Neural cell (in vitro differentiated cells): ENCODE measurements around the gene AREG.

Source experiments
- CTCF ChIP-seq: fragments of 450-650 bp; IDR thresholded peaks from 2 replicates; pipeline ENCODE4 v1.5.1; 2014; ENCODE audit warnings: antibody characterized with exemption, mild to moderate bottlenecking, moderate library complexity; ENCODE audit not compliant: poor library complexity, severe bottlenecking
- EP300 ChIP-seq: fragments of 450-650 bp; conservative IDR thresholded peaks from 2 replicates; pipeline ENCODE4 v1.6.1; 2014; ENCODE audit warnings: antibody characterized with exemption, mild to moderate bottlenecking, moderate library complexity; ENCODE audit not compliant: poor library complexity, severe bottlenecking
- EZH2 ChIP-seq: fragments of 200-600, 300-800 bp; shearing (Covaris generic), sonication (generic); IDR thresholded peaks from 2 replicates; pipeline ENCODE4 v1.6.1; 2014; ENCODE audit warnings: antibody characterized with exemption, low read length, borderline replicate concordance, mild to moderate bottlenecking; ENCODE audit not compliant: insufficient read depth, poor library complexity, severe bottlenecking
- MXI1 ChIP-seq: fragments of 450-650 bp; conservative IDR thresholded peaks from 2 replicates; pipeline ENCODE4 v1.6.1; 2014; ENCODE audit warnings: antibody characterized with exemption, mild to moderate bottlenecking; ENCODE audit not compliant: poor library complexity, severe bottlenecking
- POLR2AphosphoS5 ChIP-seq: IDR thresholded peaks from 2 replicates; pipeline ENCODE4 v1.6.1; 2012
- RAD21 ChIP-seq: fragments of 450-650 bp; conservative IDR thresholded peaks from 2 replicates; pipeline ENCODE4 v1.6.1; 2014; ENCODE audit warnings: antibody characterized with exemption, mild to moderate bottlenecking, moderate library complexity
- REST ChIP-seq: IDR thresholded peaks from 2 replicates; pipeline ENCODE4 v1.6.1; 2012; ENCODE audit warnings: borderline replicate concordance
- SMC3 ChIP-seq: fragments of 450-650 bp; conservative IDR thresholded peaks from 2 replicates; pipeline ENCODE4 v1.6.1; 2014; ENCODE audit warnings: antibody characterized with exemption, mild to moderate bottlenecking, moderate library complexity; ENCODE audit not compliant: poor library complexity
- TAF1 ChIP-seq: IDR thresholded peaks from 2 replicates; pipeline ENCODE4 v1.6.1; 2012; ENCODE audit warnings: low read depth

DNA sequence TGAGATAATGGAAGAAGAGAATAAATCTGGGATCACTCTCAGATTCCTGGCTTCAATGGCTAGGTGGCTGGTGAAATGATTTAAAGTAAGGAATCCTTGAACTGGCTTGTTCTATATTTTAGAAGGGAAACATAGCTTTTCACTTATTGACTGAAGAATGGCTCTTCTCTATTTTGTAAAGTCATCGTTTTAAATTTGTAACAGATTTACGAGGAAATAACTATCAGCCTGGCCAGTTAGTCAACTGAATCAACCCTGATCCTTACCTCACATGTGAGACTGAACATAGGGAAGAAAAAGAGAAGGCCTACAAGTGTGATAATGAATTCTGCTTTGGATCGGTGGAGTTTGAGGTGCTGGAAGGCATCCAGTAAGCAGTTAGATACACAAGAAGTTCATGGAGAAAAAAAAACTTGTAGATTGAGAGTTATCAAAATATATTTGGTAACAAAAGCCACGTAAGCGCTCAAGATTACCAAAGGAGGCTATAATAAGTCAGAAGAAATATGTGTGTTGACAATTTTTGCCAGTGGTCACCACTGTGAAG lies 12.0 kb downstream of the AREG start:
- no peak for TF ChIP-seq CTCF
- no peak for TF ChIP-seq POLR2AphosphoS5
- no peak for TF ChIP-seq EZH2
- no peak for TF ChIP-seq SMC3
- no peak for TF ChIP-seq MXI1
- no peak for TF ChIP-seq REST
- TF ChIP-seq TAF1: no peak
- TF ChIP-seq EP300: no peak
- TF ChIP-seq RAD21: no peak
